Activated CD4-positive, alpha-beta T cell treated with anti-CD3 and anti-CD28 coated beads, Interleukin-2, amount 50 U/mL, for 1 hour (primary cell): ENCODE measurements around the gene ATRNL1.
"Not testable (repeated sequence)": the region's sequence is repeated elsewhere in the genome, so short reads cannot be mapped to it uniquely, and the experiment has no call there.

Experiments used
- DNase-seq: peaks from one replicate; pipeline ENCODE4 v3.0.0-alpha.2; 2020

Gene ATRNL1

GRCh38 chr10:115432188-115432819 lies 339.1 kb downstream of the ATRNL1 start:
- DNase-seq, result no peak

DNA sequence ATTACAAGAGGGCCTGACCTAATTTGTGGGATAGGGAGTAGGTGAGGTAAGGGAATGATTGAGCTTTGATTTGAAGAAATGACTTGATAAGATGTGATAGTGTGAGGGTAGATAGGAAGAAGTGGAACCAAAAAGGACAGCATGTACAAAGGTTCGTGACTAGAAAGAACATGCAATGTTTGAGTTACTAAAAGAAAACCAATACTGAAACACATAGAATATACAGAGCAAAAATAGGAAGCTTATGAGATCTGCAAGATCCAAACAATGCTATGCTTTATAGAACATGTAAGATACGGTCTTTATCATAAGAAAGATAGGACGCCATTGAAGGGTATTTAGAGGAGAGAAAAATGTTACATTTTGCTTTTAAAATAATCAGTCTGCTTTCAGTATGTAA lies 343.8 kb downstream of the ATRNL1 start:
- DNase-seq, result no peak

DNA sequence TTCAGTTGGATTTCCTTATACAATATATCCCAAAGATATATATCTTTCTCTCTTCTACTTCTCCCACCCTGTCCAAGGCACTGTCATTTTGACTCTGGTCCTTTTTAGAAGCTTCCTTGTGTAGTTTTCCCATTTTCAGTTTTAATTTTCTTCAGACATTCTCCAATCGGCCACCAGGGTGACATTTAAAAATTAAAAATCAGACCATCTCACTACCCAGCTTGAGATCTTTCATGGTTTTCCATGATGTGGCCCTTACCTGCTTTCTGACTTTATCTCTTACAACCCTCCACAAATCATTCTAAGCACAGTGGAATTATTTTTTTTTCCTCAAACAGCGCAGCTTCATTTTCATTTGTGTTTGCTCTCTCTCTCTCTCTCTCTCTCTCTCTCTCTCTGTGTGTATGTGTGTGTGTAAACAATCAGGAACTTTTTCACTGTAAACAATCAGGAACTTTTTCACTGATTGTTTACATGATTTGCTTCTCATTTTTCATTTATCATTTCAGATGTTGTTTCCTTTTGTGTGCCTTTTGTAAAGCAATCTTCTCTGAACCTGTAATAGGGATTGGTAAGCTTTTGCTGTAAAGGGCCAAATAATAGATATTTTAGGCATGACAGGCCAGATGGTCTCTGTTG lies 348.9 kb downstream of the ATRNL1 start:
- DNase-seq, result no peak

DNA sequence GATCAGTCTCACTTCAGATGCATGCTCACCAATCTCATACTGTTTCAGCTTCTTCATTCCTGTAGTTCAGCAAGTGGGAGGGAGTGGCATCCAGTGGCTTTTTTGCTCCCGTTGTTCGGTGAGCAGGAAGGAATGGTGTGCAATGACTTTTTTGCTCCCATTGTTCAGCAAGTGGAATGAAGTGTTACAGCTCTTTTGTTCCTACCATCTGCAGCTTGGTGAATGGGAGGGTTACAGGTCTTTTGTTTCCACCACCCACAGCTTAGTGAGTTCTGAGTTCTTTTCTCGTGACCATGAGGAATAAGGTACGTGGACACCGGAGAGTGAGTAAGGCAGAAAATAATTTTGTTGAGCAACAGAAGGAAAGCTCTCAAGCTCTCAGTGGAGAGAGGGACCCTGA lies 363.6 kb downstream of the ATRNL1 start:
- DNase-seq, result no peak

- DNase-seq, result no peak
Measured at GRCh38 chr10:115483294-115483693, 390.1 kb downstream of the ATRNL1 start.

DNA sequence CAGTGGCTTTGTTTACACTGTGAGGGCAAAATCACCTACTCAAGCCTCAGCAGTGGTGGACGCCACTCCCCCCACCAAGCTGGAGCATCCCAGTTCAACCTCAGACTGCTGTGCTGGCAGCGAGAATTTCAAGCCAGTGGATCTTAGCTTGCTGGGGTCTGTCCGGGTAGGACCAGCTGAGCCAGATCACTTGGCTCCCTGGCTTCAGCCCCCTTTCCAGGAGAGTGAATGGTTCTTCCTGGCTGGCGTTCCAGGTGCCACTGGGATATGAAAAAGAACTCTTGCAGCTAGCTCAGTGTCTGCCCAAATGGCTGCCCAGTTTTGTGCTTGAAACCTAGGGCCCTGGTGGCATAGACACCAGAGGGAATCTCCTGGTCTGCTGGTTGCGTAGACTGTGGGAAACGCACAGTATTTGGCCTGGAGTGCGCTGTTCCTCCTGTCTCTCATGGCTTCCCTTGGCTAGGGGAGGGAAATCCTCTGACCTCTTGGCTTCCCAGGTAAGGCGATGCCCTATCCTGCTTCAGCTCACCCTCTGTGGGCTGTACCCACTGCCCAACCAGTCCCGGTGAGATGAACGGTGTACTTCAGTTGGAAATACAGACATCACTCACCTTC lies 398.5 kb downstream of the ATRNL1 start:
- no peak for DNase-seq

DNA sequence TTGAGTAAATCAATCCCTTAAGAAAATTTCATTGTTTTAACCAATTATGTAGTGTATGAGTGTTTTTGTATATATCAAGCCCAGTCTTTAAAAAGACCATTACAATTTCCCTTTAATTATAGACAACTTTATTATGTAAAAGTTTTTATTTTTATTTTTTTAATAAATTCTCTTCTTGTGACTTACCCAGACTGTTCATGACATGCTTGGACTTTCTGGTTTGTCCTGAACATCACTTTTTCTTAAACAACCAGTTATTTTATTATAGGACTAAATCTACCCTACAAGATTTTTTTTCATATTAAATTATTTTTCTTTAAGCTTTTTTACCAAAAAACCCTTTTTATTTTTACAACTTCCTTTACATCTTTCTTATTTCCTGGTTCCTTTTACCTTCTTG lies 410.4 kb downstream of the ATRNL1 start:
- DNase-seq, result no peak

DNA sequence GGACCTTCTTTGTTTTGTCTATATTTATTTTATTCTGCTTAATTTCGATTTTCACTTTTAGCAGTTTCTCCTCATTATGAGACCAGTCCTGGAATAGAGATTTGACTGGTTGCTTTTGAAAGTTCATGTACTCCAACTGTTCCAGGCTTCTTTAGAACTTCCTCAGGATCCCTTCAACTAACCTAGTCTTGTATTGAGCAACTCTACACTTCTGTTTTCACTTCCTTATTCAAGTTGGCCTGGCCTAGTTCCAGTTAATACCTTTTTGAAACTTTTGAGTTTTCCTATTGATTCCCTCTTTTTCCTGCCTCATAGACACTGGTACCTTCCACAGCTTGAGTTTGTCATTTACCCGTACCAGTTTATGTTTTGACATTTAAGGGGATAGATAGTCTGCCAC lies 421.7 kb downstream of the ATRNL1 start:
- no peak for DNase-seq

DNA sequence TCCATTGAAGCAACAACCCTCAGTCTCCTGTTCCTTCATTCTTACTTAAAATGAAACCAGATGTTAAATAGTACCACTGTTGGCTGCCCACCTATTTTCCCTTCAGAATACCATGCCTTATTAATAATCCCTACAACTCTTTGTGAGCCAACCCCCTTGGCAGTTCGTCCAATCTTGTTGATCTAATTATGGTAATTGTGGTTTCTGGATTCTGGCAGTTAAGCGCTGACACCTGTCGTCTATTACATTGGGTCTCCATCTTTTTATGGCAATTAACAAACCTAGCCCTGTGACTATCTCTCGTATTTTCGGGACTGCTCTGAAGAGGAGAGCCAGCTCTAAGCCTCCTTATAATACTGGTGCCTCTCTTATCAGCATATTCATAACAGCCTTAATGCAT lies 432.0 kb downstream of the ATRNL1 start:
- no peak for DNase-seq

DNA sequence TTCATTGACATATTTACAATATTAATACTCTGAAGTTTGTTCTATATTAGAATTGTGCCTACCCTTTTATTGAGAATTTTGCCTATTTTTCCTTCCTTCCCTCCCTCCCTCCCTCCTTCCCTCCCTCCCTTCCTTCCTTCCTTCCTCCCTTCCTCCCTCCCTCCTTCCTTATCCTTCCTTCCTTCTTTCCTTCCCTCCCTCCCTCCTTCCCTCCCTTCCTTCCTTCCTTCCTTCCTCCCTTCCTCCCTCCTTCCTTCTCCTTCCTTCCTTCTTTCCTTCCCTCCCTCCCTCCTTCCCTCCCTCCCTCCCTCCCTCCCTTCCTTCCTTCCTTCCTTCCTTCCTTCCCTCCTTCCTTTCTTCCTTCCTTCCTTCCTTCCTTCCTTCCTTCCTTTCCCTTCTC lies 434.5 kb downstream of the ATRNL1 start:
- DNase-seq, result not testable (repeated sequence)

DNA sequence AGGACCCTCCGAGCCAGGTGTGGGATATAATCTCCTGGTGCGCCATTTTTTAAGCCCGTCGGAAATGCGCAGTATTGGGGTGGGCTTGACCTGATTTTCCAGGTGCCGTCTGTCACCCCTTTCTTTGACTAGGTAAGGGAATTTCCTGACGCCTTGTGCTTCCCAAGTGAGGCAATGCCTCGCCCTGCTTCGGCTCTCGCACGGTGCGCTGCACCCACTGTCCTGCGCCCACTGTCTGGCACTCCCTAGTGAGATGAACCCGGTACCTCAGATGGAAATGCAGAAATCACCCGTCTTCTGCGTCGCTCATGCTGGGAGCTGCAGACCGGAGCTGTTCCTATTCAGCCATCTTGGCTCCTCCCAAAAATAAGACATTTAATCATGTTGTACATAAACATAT lies 443.2 kb downstream of the ATRNL1 start:
- not testable (repeated sequence) for DNase-seq

- DNase-seq, result no peak
Measured at GRCh38 chr10:115539142-115539762, 446.1 kb downstream of the ATRNL1 start.

DNA sequence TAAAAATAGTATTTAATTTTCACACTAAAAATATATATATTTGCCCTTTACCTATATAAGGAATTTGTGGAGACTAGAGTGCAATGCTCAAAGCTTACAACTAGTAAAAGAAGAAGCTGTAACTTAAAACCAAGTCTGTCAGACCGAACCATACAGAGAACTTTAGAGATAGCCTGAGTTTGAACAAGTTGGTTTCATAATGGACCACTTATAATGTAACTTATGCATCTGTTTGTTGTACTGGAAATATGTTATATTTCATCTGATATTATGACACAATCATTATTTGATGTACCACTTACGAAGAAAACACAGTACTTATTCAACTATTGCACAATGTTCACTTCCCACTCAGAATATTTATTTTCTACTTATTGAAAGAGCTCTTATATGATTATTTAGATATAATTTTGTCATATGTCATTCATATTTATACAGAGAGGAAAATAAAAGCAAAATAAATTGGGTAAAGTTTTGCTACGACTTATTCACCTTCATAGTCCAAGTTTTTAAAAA lies 462.8 kb downstream of the ATRNL1 start:
- DNase-seq, result no peak

DNA sequence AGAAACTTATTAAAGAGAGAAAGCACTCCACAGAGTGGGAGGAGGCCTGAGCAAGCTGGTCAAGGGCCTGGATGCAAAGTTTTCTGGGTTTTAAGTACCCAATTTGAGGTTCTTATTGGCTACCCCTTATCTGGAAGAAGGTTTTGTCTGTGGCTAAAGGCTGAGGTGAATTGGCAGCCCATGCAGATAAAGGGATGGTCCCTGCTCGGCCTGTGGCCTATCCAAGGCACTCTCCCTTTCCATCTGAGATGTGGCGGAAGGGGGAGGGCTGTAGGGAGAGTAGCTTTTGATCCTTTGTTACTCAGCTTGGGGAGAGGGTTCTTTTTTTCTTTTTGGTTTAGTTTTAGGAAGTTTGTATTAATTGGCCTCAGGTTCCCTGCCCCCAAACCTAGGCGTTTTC lies 465.1 kb downstream of the ATRNL1 start:
- DNase-seq, result no peak

- no peak for DNase-seq
Measured at GRCh38 chr10:115566867-115567266, 473.7 kb downstream of the ATRNL1 start.

- no peak for DNase-seq
Measured at GRCh38 chr10:115572740-115573455, 479.7 kb downstream of the ATRNL1 start.

GRCh38 chr10:115580239-115580638 lies 487.1 kb downstream of the ATRNL1 start:
- DNase-seq, result no peak

GRCh38 chr10:115593060-115593459 lies 499.9 kb downstream of the ATRNL1 start:
- no peak for DNase-seq

GRCh38 chr10:115604627-115605026 lies 511.5 kb downstream of the ATRNL1 start:
- no peak for DNase-seq

DNA sequence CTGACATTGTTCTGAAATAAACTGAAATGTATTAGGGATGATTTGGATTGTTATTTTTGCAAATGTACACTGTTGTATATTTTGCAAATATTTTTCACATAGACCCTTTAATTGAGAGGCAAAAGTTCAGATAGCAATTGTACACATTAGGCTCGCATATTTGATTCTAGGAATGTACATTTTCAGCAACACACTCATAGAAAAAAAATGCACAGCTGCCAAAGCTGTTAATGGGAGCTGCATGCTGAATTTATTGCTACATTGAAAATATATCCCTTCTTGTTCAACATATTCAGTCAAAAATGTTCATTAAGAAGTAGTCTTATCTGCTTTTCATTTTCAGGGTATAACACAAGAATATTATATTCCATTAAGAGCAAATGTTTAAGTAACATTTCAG lies 512.9 kb downstream of the ATRNL1 start:
- no peak for DNase-seq

- DNase-seq, result no peak
Measured at GRCh38 chr10:115606741-115607140, 513.6 kb downstream of the ATRNL1 start.

GRCh38 chr10:115624448-115624847 lies 531.3 kb downstream of the ATRNL1 start:
- DNase-seq, result no peak

DNA sequence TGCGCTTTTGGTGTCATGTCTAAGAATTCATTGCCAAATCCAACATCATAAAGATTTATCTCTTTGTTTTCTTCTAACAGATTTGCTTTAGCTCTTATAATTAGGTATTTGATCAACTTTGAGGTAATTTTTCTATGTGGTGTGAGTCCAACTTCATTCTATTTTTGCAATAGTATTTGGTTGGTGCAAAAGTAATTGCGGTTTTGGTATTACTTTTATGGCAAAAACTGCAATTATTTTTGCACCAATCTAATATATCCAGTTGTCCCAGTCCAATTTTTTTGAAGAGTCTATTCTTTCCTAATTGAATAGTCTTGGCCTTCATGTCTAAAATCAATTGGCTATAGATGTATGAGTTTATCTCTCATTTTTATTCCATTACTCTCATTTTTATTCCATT lies 535.5 kb downstream of the ATRNL1 start:
- no peak for DNase-seq
